Hematopoietic multipotent progenitor cell treated with erythropoietin and hydrocortisone succinate and interleukin-3 and kit ligand, for 8 days (in vitro differentiated cells): ENCODE data around the gene TNFAIP8L1.
"Not testable (repeated sequence)": the region's sequence is repeated elsewhere in the genome, so short reads cannot be mapped to it uniquely, and the experiment has no call there.

ENCODE experiments used
- DNase-seq: peaks from one replicate; pipeline ENCODE4 v3.0.0-alpha.2; 2015

Gene TNFAIP8L1

DNA sequence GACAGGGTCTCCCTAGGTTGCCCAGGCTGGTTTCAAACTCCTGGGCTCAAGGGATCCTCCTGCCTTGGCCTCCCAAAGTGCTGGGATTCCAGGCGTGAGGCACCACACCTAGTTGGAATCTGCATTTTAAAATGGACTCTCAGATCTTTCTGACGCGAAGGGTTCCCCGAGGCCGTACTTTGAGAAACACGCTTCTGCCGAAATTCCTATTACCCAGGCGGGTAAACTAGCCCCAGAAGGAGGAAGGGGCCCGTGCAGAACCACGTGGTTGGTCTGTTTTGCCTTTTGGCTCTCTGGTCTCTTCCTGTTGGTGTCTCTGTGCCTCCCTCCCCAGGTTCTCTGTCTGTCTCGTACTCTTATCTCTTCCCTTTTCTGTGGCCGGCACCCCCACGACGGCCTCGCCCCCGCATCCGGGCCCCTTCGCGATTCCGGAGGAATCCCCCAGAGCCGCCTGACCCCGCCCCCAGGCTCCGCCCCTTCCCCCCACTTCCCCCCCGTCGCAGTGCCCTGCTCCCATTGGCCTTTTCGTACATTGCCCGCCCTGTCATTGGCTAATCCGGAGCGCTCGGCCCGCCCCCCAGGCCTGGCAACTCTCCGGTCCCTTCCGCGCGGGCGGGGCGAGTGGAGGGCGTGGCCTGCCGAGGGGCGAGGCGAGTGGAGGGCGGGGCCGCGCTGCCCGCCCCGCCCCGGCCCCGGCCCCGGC, at the start of gene TNFAIP8L1:
Gene TNFAIP8L1 (plus strand): TSS at position 689 of the 703 bp plus-strand sequence. CDS start 12,354 bp downstream, outside the sequence.
- DNase-seq = peak; percentile 95

DNA sequence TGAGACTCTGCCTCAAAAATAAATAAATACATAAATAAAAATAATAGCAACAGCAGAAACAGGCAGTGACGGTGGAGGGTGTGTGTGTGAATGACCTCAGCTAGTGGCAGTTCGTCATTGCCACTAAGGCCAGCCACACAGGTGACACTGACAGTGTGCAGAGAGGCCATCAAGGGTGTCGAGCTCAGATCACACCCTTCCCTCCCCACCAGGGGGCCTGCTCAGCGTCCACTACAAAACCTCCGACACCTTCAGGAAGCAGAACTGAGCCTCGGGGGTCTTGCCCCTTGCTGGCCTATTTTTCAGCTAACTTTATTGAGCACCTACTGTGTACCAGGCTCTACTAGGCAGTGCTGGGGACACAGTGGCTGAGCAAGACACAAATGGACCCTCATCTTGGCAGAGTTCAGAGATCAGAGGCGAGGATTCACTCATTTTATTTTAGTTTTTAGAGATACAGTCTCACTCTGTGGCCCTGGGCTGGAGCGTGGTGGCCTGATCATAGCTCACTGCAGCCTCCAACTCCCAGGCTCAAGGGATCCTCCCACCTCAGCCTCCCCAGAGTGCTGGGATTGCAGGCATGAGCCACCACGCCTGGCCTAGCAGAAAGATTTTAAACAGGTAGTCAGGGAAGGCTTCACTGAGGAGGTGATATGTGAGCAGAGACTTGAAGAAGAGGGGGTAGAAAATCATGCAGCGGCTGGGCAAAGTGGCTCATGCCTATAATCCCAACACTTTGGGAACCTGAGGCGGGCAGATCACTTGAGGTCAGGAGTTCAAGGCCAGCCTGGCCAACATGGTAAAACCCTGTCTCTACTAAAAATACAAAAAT, 49.5 kb upstream of the TNFAIP8L1 start:
- DNase-seq = peak; percentile 29

- no peak for DNase-seq
Observed at GRCh38 chr19:4590559-4590958, 48.8 kb upstream of the TNFAIP8L1 start.

DNA sequence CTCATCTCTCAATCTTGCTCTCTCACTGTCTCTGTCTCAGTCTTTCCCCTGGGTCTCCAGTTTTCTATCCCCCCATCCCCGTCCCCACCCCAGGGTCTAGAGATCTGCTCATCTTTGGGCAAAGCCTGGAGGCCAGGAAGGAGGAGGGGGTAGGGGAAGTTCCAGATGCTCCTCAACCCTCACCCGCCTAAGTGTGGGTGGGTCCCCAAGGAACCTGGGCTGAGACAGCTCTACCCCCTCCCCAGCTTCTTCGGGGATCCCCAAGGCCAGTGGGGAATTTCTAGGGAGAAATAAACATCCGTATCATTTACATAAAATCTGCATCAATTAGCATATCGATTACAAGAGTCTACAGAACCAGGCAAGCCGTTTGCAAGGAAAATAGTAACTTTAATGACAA, 48.0 kb upstream of the TNFAIP8L1 start:
- no peak for DNase-seq

DNA sequence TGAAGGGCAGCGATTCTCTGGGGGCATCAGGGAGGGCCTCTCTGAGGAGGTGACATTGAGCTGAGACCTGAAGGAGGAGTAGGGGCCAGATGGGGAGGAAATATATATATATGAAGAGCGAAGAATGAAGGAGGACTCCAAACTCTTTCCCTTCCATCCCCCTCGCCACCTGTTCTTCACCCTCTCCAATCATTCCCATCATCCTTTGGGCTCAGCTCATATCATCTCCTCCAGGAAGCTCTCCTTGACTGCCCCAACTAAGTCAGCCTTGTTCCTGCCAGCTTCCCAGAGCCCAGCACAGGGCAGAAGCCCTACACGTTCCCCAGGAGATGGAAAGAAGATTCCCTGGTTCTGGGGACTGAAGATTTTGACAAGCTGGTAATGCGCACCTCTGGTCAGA, 46.9 kb upstream of the TNFAIP8L1 start:
- DNase-seq = no peak

DNA sequence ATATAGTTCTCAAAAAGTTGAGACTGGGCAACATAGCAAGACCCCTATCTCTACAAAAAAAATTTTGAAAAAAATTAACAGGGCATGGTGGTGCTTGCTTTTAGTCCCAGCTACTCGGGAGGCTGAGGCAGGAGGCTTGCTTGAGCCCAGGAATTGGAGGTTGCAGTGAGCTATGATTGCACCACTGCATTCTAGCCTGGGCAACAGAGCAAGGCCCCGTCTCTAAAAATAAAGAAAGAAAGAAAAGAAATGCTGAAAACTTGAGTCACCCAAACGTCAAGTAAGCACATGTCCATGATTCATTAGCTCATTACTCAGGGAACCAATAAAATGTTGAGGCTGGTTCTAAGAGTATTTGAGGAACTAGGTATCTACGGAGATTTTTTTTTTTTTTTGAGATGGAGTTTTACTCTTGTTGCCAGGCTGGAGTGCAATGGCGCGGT, 45.9 kb upstream of the TNFAIP8L1 start:
- no peak for DNase-seq

DNA sequence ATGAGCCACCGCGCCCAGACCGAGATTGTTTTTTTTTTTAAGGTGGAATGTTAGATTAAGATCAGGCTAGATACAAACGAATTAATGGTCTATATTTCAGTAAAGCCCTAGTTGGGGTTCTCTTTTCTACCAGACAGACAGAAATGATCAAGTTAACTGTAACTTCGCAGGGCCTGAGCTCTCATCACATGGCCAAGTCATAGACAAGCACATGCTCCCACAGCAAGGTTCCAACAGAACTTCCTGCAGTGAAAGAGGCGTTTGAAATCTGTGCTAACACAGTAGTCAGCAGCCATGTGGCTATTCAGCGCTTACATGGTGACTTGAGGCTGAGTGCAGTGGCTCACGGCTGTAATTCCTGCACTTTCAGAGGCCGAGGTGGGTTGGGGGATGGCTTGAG, 45.1 kb upstream of the TNFAIP8L1 start:
- DNase-seq = no peak

DNA sequence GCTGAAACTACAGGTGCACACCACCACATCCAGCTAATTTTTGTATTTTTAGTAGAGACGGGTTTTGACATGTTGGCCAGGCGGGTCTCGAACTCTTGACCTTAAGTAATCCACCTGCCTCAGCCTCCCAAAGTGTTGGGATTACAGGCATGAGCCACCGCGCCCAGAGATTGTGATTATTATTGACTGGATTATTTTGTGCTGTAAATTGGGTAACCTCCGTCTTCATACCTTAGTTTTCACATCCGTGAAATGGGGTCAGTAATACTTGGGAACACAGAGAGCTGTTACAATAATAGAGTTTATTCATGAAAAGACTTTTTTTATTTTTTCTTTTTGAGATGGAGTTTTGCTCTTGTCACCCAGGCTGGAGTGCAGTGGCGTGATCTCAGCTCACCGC, 44.2 kb upstream of the TNFAIP8L1 start:
- not testable (repeated sequence) for DNase-seq

DNA sequence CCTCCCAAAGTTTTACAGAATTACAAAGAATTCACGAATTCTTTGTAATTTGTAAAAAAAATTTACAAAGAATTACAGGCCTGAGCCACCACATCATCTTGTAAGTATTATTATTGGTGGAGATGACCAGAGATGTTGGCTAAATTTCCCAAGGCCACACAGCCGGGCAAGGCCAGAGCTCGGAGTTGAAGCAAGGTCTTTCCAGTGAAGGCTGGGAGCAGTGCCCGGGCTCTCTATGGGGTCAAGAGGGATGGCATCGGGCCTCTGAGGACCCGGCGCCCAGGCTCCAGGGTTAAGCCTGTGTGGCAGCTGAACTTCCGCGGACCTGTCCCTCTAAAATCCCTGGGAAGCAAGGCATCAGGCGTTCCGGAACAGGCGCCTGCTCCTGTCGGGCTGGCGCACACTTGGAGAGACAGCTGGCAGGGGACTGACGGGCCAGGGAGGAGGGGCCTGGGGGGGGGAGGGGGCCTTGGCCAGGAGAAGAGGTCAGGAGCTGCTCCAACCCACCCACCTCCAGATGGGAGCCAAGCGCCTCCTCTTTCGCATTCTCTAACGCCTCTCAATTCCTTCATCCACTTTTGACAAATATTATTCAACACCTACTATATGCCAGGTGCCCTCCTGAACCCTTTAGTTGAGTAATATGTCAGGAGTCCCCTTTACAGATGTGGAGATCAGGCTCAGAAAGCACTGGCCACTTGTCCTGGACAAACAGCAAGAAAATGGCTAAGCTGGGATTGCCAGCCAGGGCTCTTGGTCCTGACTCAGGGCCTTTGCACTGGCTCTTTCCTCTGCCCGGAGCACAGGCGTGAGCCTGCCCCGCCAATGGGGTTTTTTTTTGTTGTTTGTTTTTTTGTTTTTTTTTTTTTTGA, 43.0 kb upstream of the TNFAIP8L1 start:
- no peak for DNase-seq

- no peak for DNase-seq
Observed at GRCh38 chr19:4597278-4597974, 41.9 kb upstream of the TNFAIP8L1 start.

GRCh38 chr19:4597975-4598671, 41.2 kb upstream of the TNFAIP8L1 start:
- DNase-seq = peak; percentile 41

GRCh38 chr19:4598712-4599111, 40.6 kb upstream of the TNFAIP8L1 start:
- DNase-seq = no peak

- no peak for DNase-seq
Observed at GRCh38 chr19:4600082-4600481, 39.2 kb upstream of the TNFAIP8L1 start.

GRCh38 chr19:4600893-4601292, 38.4 kb upstream of the TNFAIP8L1 start:
- no peak for DNase-seq

- DNase-seq = no peak
Observed at GRCh38 chr19:4602173-4602788, 37.0 kb upstream of the TNFAIP8L1 start.

GRCh38 chr19:4602915-4603314, 36.4 kb upstream of the TNFAIP8L1 start:
- DNase-seq = no peak

DNA sequence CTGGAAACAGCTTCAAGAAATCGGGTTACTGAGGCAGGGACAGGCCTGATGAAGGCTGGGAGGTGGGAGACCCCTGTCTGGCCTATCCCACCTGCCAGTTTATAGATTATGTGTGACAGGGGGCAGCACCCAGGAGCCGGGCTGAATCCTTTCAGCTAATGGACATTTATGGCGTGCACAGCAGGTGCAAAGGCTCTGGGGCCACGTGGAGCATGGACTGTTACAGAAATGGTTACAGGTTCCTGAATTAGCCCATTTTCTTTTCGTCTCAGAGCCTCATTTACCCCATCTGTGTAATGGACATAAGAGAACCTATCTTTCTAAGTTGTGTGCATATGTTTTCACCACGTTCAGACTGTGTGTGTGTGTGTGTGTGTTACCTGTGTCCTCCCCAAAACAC, 34.4 kb upstream of the TNFAIP8L1 start:
- no peak for DNase-seq

DNA sequence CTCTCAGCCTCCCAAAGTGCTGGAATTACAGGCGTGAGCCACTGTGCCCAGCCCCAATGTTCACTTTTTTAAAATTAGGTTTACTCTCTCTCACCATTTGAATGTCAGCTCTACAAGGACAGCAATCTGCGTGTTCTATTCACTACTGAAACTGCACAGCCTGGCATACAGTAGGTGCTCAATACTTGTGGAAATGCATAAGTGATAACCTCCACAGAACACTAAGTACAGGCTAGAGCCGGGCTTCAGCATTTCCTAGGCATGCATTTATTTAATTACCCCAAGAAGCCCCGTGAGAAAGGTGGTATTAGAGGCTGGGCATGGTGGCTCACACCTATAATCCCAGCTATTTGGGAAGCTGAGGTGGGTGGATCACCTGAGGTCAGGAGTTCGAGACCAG, 33.1 kb upstream of the TNFAIP8L1 start:
- no peak for DNase-seq

GRCh38 chr19:4606921-4607678, 32.2 kb upstream of the TNFAIP8L1 start:
- DNase-seq = no peak

- no peak for DNase-seq
Observed at GRCh38 chr19:4609878-4610511, 29.3 kb upstream of the TNFAIP8L1 start.
